GM18511 (cell line): Measurements from ENCODE around the gene DUSP6.
A peak's percentile ranks its signal among the peaks of the same experiment; 100 is the strongest.

Experiments used
- ATAC-seq: cut with Tn5 transposase; IDR thresholded peaks from one replicate; pipeline ENCODE4 v1.9.1; 2021; ENCODE audit warnings: mild to moderate bottlenecking, moderate library complexity; ENCODE audit not compliant: unreplicated experiment

The DUSP6 gene, protein sequence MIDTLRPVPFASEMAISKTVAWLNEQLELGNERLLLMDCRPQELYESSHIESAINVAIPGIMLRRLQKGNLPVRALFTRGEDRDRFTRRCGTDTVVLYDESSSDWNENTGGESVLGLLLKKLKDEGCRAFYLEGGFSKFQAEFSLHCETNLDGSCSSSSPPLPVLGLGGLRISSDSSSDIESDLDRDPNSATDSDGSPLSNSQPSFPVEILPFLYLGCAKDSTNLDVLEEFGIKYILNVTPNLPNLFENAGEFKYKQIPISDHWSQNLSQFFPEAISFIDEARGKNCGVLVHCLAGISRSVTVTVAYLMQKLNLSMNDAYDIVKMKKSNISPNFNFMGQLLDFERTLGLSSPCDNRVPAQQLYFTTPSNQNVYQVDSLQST

DNA sequence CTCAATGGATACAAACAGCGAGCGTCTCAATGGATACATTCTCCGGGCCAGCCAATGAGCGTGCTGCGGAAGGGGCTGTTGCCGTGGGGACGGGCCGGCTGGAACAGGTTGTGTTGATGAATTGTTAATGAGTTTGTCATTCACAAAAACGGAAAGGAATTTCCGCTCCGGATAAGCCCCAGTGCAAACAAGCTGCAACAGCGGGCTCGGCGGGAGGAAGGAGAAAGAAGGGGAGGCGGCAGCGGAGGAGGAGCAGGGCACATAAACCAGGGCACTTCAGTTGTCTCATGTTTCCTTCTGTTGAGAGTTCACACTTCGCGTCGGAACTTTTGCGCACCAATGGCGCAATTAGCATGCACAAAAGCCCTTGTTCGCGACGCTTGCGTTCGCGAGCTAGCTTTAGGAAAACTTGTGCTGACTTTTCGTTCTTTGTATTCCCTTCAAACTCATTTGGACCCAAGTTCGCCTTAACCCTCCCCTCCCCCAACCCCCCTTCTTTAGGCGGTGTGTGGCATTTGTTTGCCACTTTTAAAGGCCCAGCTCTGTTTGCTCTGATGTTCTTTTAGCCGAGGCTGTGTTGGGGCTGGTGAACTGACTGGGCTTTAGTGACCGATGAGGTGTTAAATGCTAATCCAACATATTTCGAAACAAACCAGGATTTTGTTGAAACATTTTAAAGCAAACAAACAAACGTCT is at the start of gene DUSP6:
Gene DUSP6 (minus strand): TSS at position 10 of the 696 bp plus-strand sequence. CDS start 462 bp downstream, outside the sequence.
- ATAC-seq = peak; percentile 48

DNA sequence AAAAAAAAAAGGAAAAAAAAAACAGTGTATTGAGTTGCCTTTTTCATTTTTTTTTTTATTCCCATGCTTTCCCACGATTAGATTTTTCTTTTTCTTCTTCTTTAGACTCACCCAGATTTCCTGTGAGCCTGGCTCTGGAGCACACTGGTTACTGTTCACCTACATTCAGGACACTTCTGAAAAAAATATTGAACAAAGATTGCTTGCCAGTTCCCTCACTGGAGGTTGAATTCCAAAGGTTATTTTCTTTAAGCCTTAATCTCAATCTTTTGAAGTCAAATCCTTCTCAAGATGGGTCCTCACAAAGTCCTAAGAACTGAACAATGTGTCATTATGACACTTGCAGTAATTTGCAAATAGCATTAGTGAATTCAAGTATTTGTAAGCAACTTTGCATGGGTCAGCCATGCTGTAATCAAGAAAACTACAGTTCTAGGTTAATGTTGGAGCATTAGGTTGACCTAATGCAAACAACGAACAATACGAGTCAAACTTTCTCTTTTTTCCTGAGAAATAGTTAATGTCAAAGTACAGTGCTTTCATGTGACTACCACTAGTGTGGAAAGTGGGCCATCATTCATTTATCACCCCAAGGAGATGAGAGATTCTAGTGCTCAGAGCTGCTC is 49.2 kb upstream of the DUSP6 start:
- ATAC-seq = no peak

DNA sequence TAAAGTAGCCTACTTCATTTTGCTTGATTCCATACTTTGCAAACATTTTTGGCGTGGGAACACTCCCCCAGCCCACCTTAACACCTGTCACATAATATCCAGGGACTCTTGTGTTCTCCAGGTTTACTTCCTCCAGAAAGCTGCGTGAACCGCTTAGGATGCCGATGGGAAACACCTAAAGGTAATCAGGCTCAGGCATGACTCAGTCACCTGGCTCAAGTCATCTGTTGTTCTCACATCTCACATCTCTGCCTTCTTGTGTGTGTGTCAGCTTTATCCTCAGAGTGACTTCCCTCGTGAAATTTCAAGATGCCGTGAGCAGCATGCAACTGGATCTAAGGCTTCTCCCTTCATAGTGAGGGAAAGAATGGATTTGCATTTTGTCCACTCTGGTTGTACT is 48.1 kb upstream of the DUSP6 start:
- ATAC-seq = no peak

DNA sequence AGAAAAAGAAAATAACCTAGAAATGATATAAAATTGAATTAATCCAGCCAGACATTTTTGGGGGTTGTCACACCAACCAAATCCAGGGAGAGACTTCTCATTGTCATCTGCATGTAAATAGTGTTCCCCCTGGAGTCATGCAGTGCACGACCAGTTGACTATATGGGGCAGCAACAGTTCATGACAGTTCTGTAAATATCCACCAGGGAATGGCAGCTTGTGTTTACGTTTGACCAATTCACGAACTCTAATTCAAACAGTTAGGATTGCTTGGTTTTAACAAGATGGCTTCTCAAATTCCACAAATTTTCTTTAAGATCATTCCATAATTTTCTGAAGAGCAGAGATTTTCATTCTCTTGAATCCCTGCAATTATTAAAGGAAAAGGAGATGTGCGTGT is 43.4 kb upstream of the DUSP6 start:
- no peak for ATAC-seq

DNA sequence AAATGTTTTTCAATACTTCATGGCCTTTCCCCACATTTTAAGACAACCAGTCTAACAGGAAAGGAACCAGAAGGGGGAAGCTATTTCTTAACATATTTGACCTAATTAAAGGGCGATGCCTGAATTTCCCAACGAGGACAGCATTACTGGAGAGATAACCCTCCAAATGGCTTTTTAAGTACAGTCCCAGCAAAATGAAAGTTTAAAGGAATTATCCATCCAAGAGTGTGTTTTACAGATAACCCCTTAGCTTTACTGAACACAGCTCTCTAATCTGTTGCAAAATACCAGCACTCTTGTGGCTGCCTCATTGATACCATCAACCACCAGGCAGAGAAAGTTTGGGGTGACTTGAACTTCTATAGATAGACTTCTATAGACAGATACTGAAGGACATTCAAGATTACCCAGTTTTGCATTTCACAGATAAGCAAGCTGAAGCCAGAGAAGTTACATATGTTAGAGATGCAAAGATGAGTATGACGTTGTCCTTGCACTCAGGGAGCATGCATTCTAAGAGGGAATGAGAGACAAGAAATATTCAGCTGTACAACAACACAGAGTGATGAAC is 41.3 kb upstream of the DUSP6 start:
- no peak for ATAC-seq

DNA sequence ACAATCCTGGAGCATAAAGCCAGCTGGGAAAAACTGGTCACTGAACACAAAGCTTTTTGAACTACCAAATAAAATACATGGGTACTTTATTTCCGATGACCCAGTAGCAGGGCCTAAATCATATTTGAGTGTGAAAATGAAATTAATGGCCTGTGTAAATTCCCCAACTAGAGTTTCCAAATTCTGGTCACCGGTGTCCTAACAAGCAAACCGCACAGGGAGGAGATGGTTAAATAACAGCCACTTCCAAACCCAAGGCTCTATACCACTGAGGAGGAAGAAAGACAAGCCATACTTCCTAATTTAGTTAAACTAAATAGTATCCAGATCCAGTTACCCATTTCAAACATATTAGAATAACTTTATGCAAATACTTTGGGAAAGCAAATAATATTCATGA is 40.1 kb upstream of the DUSP6 start:
- no peak for ATAC-seq

DNA sequence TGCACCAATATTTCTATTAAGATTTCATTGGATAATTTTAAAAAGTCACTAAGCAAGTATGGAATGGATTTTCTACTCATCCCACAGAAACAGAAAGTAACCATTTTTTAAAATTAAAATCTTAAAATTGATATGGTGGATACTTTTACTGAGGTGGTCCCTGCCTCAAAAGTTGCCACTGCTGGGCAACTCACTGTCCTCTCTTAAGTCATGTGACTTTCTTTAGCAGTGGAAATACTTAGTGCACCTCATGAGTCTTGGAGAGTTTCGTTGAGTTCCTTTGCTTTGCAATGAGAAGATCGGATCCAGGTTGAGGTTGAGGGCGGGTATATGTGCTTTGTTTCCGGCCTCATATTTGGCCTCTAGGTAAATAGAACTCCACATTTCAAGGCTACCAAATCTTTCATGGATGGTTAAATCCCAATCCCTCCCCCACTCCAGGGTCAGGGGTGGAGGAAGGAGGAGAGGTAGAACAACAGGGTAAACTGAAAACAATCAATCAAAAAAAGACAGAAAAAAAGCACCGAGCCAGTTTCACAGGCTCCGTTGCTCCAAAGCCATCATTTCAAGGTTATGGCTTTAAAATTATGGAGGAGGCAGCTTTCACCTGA is 39.5 kb upstream of the DUSP6 start:
- no peak for ATAC-seq

DNA sequence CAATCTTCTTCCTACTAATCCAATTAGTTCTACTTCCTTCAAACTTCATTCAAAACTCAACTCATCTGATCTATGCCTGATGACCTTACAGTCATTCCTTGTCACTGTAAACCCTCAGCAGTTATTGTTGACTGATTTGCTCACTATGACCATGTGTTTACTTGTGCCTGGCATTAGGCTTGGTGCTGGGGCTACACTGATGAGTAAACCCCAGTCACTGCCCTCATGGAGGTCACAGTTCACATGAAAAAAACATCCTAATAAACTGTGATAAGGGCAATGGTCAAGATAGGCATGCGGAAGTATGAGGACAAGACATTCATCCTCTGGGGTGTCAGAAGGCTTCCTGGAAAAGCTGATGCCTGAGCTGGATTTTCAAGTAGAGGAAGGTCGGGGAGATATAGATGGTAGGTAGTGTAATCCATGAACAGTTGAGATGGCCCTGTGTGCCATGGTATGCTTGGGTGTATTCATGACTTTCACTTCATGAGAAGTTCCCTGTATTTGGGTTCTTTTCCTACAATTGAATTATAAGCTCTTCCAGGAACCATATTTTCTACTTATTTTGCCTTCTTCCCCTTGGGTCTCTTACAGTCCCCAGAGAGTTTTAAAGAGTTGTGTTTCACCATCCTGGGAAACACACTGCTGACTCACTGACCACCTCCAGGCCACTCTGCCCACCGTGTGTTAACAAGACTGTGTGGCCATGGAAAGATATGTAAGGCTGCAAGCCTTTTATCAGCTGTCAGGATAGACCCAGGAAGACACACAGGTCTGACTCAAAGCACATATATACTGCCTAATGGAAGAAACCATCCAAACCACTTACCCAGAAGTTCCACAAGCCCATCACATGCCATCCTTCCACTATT is 38.7 kb upstream of the DUSP6 start:
- no peak for ATAC-seq

DNA sequence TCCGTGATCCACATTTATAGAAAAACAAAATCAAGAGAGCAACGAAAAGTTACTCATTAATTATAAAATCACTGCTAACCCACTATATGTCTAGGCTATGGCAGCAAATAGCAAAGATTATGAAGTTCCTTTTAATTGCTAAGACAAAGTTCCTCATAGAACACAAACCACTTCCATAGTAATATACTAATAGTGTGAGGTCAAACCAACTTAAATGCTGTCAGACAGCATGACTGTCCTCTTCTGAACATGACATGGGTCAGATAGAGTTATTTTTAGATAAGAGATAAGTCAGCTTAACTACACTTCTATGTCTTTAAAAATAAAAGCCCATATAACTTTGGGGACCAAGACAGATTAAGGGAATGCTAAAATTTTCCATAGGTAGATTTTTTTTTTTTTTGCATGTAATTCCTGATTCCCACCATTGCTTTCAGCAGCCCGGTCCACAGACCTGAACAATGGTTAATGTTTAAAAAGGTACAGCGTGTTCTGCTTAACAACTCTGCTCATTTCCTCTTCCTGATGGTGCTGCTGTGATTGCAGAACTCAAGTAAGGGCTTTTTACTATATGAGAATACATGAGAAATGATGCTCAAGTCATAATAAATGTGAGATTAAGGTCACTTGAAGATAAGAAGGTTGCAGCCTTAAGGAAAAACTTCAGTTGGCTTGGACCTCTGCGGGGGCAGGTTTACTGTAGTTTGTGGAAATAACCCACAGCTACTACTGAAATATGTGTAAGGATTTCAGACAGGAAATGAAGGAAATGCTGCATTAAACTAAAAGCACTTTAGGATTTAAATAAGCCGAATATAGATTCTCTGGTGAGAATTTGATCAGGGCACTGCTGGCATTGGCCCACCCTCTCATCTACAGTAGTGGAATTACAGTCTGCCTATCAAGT is 37.7 kb upstream of the DUSP6 start:
- ATAC-seq = peak; percentile 64

DNA sequence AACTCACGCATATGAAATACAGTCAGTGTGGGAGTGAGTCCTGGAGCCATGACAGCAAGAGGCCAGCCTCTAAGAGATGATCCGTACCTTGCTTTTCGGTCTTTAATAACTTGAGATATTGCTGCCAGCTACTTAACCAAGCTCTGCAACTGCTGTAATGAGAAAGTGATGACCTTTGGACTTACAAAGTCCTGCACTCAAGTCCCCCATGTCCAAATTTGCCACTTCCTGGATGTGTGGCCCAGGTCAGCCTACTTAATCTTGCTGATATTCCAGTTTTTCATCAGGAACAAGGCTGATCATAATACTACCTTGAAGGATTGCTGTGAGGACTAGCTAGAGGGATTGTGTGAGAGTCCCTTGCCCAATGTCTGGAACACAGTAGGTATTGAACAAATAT is 33.8 kb upstream of the DUSP6 start:
- no peak for ATAC-seq

DNA sequence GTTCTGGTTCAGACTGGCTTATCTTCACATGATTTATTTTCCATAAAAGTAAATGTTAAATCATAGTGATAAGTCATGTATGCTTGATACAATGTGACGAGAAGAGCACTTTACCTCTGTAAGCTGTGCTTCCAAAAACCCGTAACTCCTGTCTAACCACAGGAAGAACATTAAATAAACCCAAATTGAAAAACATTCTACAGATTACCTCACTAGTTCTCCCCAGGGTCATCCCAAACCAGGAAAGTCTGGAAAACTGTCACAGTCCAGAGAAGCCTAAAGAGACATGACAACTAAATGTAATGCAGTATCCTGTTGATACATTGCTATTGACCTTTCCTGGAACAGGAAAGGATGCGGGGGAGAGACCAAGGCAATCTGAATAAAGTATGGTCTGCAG is 32.5 kb upstream of the DUSP6 start:
- no peak for ATAC-seq

DNA sequence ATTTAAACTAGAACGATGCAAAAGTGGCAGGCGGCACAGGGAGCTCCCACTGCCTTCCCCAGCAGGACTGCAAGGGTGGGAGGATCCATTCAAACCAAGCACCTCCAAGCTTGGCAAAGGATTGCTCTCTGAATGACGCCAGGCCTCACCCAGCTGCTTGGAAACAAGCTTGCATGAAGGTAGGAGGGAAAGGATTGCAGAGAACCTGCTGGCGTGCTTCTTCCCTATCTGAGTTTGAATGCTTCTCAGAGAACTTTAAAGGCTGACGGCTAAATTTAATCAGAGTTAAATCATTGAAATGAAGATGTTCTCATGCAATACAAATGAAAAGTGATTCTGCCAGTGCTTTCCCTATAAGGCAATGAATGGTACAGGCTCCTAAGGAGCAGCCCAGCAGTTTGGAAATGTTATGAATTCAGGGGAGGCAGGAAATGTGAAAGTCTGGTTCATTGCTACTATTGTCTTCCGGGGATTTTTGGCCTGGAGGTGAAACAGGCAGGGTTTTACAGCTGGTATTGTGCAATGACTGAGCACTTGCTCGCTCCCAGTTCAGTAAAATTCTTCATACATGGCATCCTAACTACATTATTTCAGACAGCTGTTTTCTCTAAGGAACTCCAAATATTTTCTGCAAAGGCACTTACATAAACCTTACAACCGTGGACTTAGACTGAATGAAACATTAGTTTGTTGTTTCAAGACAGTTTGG is 31.9 kb upstream of the DUSP6 start:
- no peak for ATAC-seq

DNA sequence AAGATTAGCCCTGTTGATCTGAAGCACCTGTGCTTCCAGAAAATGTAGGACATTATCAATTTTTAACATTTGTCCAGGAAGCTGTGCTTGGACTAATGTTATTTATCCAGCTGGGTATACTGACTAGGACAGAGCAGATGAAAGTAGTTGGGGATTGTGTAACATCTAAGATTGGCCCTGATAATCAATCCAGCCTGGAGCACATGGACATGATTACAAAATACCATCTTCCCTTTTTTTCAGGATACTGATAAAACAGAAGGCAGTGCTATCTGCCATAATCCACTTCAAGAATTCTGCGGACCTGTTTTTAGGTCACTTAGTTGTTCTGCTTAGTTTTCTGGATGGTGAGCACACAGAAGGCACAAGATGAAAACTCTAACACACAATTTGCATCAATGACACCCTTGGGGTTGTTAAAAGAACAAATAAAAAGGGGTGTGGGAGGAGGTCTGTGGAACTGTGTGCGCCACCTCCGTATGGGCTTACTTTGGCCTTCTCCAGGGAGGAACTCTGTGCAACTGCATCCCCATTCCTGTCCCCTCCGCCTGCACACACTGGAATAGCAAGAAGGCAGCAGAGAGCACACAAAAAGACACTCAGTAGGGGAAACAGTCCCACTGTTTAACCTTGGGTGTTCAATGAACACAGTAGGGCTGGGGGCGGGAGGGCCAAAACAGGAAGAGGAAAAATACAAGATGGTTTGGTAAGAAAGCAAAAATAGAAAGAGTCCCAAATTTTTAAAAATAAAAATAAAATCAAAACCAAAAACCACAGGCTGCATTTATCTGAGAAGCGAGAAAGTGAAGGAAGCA is 31.1 kb upstream of the DUSP6 start:
- ATAC-seq = no peak

DNA sequence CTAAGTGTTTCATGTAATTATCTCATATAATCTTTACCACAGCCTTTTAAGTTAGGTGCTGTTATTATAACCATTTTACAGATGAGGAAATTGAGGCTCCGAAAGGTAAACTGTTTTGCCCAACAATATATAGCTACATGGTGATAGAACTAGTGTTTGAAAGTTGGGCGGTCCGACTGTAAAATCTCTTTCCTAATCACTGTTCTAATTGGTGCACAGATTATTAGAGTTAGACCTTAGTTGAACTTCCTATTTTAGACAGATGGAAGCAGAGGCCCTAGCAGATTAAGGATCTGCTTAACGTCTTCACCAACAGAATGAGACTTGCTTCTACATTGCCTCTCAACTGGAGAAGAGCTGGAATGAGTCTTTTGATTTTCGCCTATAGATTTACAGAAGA is 30.0 kb upstream of the DUSP6 start:
- no peak for ATAC-seq

DNA sequence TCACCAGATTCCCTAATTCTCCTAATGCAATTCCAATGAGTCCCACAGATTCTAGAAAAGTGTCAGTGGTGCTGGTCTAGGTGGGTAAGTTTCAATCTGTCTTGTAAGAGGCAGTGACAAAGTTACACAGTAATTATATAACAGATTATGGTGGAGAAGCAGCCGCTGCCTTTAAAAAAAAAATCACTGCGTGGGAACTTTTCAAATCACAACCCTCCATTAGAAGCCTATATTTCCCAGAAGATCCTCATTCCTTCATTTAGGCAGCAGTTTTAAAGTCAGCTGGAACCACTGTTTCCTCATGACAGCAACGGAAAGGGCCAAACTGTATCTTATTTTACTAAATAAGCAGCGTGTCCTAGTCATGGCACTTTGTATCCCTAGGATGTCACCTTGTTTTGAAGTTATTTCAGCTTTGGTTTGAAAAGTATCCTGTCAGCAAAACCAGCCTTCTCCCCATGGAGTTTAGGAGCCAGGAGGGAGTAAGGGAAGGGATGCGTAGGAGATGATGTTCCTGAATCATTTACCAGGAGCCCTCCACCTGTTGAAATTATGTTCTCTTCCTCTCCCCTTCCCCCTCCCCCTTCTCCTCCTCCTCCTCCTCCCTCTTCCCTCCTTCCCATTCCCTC is 27.7 kb upstream of the DUSP6 start:
- ATAC-seq = no peak

DNA sequence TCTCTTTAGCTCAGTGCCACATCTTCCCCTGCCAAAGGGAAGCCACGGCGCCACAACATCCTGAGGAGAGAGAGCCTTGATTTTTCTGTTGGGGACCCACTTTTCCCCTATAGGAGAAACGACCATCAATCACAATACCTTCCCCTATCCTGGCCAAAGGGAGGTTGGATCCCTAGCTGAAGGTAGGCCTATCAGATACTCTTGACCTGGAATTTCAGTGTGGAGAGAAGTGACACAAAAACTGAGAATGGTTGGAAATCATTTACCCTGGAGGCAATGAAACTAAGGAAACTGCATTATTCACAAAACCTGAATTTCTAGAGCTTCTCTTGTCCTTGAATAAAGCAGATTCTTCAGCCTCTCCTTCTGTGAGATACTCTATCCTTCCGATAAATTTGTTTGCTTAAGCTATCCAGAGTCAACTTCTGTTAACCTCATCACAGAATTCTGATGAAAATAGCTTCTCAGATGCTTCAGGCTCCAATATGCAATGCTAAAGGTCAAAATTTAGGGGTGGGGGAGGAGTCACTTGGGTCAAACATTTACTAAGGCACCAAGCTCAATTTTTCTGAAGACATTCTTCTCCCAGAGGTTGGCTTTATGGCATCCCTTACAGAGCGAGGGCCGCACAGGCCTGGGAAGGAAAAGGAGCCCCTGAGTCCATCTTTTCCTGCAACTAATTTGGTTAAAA is 27.0 kb upstream of the DUSP6 start:
- no peak for ATAC-seq

DNA sequence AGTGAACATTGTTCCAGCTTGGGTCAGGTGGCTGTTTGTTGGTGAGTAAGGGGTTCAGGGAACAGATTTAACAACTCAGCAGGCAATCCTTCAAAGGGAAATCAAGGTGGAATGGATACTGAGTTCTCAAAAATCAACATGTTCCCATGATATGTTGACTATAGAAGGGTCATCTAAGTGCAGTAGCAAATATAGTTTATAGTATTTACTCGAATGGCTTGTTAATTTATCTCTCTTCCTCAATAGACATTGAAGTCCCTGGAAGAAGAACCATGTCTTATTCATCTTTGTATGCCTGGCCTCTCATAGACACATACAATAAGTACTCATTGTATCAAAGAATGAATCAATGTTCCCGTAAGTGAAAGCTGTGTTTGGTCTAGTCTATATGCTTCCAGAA is 24.5 kb upstream of the DUSP6 start:
- no peak for ATAC-seq
